A549 (cell line): ENCODE data around the gene CPE.

ENCODE experiments used
- CTCF ChIP-seq: fragments of >200 bp; sonication (Bioruptor Twin); formaldehyde crosslinking; IDR thresholded peaks from 3 replicates; pipeline ENCODE4 v1.5.1; 2016
- MYC ChIP-seq: IDR thresholded peaks from 2 replicates; pipeline ENCODE4 v1.6.1; 2012; ENCODE audit warnings: mild to moderate bottlenecking, inconsistent platforms, low read length, improper control_type of control experiment, borderline replicate concordance
- POLR2A ChIP-seq: IDR thresholded peaks from 2 replicates; pipeline ENCODE4 v1.6.1; 2012; ENCODE audit warnings: mild to moderate bottlenecking, low read length
- POLR2AphosphoS2 ChIP-seq: conservative IDR thresholded peaks from 2 replicates; pipeline ENCODE4 v1.6.1; 2012; ENCODE audit warnings: low read length, improper control_type of control experiment, inconsistent platforms
- RARB ChIP-seq: fragments of 250-450 bp; sonication (Bioruptor Pico); IDR thresholded peaks from 2 replicates; pipeline ENCODE4 v1.8.0; 2021; ENCODE audit warnings: mild to moderate bottlenecking, moderate library complexity
- RCOR1 ChIP-seq: fragments of 150-350 bp; IDR thresholded peaks from 2 replicates; pipeline ENCODE4 v1.6.1; 2014; ENCODE audit warnings: antibody characterized with exemption, low read length, low read depth
- RNF2 ChIP-seq: fragments of 200-600 bp; sonication (generic); IDR thresholded peaks from 2 replicates; pipeline ENCODE4 v1.6.1; 2016; ENCODE audit warnings: low read depth, mild to moderate bottlenecking, antibody characterized with exemption, moderate library complexity, borderline replicate concordance

- TF ChIP-seq RCOR1 (no peak), CTCF (no peak), RNF2 (no peak), MYC (no peak), POLR2A (no peak), RARB (CRISPR knock-in tag) (no peak), POLR2AphosphoS2 (no peak)
Observed at GRCh38 chr4:165502916-165503907, 124.4 kb downstream of the CPE start.
